K562 (cell line): ENCODE data around the gene PTPRF. TPM values are rescaled to one million over a fixed set of nuclear protein-coding genes. Genes with fewer than 3 reads are reported as not detected.

Experiments used
- ATAC-seq: fragments of 200-7000 bp; cut with Tn5 transposase; 3 replicates; pipeline ENCODE4 v1.9.1; 2020; ENCODE audit warnings: moderate library complexity
- BruUV-seq: library from RNA; stranded (reverse); fragments of 400-500 nt; replicated peaks from 2 replicates; lab custom pipeline; 2021; lab: Mats Ljungman, UMichigan
- CTCF ChIA-PET: fragments of 300-600 bp; formaldehyde crosslinking; extraction: SDS; loops from one replicate; lab custom pipeline; 2021; ENCODE audit warnings: low intra/inter-chr PET ratio; lab: Yijun Ruan, JAX
- POLR2A ChIA-PET: fragments of 300-600, 350-650 bp; sonication (Branson Sonifier 250); formaldehyde crosslinking; extraction: SDS; loops from one replicate; lab custom pipeline; 2021; ENCODE audit warnings: antibody characterized with exemption, inconsistent platforms; lab: Yijun Ruan, JAX
- DNase-seq, 4 experiments: peaks; one replicate each; pipeline versions ENCODE4 v3.0.0 to v3.0.0-alpha.2; 2011 to 2018; ENCODE audit warnings: low spot score in 3 of 4, mixed read lengths in 3 of 4; ENCODE audit errors: extremely low read depth in 1 of 4
- FAIRE-seq: peaks from 2 replicates; lab custom pipeline; 2011; peaks lifted over from hg19 to GRCh38; lab: Jason Lieb, UNC
- H2AFZ ChIP-seq: 2 replicates; pipeline ENCODE4 v1.6.0; 2011; ENCODE audit warnings: low read depth, low read length, control low read depth, inconsistent platforms
- H3K27ac ChIP-seq: fragments of 200-600 bp; 3 replicates; pipeline ENCODE4 v1.8.0; 2011; ENCODE audit warnings: low read depth, mild to moderate bottlenecking, control low read depth, inconsistent platforms, low read length, moderate library complexity, mixed read lengths; ENCODE audit errors: extremely low read depth
- H3K27me3 ChIP-seq, 2 experiments: fragments of 300-600 bp in 1 of 2; 2 replicates in 1 of 2; 3 replicates in 1 of 2; pipeline versions ENCODE4 v1.6.0 to v1.8.0; 2011; ENCODE audit warnings: inconsistent platforms in 2 of 2, low read length in 2 of 2, mild to moderate bottlenecking in 1 of 2, mixed read lengths in 1 of 2, moderate library complexity in 1 of 2; ENCODE audit not compliant: control insufficient read depth in 2 of 2, insufficient read depth in 2 of 2
- H3K36me3 ChIP-seq: fragments of 300-600 bp; 3 replicates; pipeline ENCODE4 v1.8.0; 2011; ENCODE audit warnings: mild to moderate bottlenecking, low read length, inconsistent platforms; ENCODE audit not compliant: control insufficient read depth, insufficient read depth
- H3K4me1 ChIP-seq, 2 experiments: fragments of 200-600 bp in 1 of 2; replicated peaks in 1 of 2; 2 replicates in 1 of 2; 3 replicates in 1 of 2; pipeline versions ENCODE4 v1.5.1 to v1.8.0; 2011; ENCODE audit warnings: inconsistent platforms in 2 of 2, low read length in 2 of 2, mild to moderate bottlenecking in 1 of 2, mixed read lengths in 1 of 2, moderate library complexity in 1 of 2; ENCODE audit not compliant: control insufficient read depth in 2 of 2, insufficient read depth in 2 of 2
- H3K4me2 ChIP-seq: 2 replicates; pipeline ENCODE4 v1.6.1; 2011; ENCODE audit warnings: low read length, control low read depth, inconsistent platforms, mixed read lengths; ENCODE audit not compliant: insufficient read depth
- H3K4me3 ChIP-seq: fragments of 200-600 bp; sonication (generic), shearing (Covaris generic); 2 replicates; pipeline ENCODE4 v1.5.1; 2016; ENCODE audit warnings: control low read depth, inconsistent platforms
- H3K79me2 ChIP-seq: fragments of 200-600 bp; 3 replicates; pipeline ENCODE4 v1.8.0; 2011; ENCODE audit warnings: low read length, inconsistent platforms; ENCODE audit not compliant: control insufficient read depth, insufficient read depth
- H3K9ac ChIP-seq, 2 experiments: 2 replicates each; pipeline versions ENCODE4 v1.6.0 to v1.6.1; 2011; ENCODE audit warnings: low read depth in 2 of 2, low read length in 2 of 2, control low read depth in 1 of 2, inconsistent platforms in 1 of 2, mild to moderate bottlenecking in 1 of 2, mixed read lengths in 1 of 2; ENCODE audit not compliant: insufficient read depth in 1 of 2
- H3K9me1 ChIP-seq: one replicate; pipeline ENCODE4 v1.6.0; 2011; ENCODE audit warnings: inconsistent platforms, mild to moderate bottlenecking, low read length, moderate library complexity; ENCODE audit not compliant: control insufficient read depth, insufficient read depth
- H3K9me3 ChIP-seq: replicated peaks from 2 replicates; pipeline ENCODE4 v1.5.1; 2011; ENCODE audit warnings: low read depth, low read length, inconsistent platforms; ENCODE audit not compliant: control insufficient read depth, insufficient read depth
- H4K20me1 ChIP-seq: replicated peaks from 2 replicates; pipeline ENCODE4 v1.6.1; 2011; ENCODE audit warnings: low read length, inconsistent platforms, mixed read lengths; ENCODE audit not compliant: control insufficient read depth, insufficient read depth
- CBFB ChIP-seq: sonication (generic); formaldehyde crosslinking; IDR thresholded peaks from 2 replicates; pipeline ENCODE4 v1.4.0; 2020; ENCODE audit warnings: mild to moderate bottlenecking, missing genetic modification reagents
- CREM ChIP-seq: IDR thresholded peaks from 2 replicates; pipeline ENCODE4 v1.6.1; 2014; ENCODE audit warnings: antibody characterized with exemption, low read depth
- KDM1A ChIP-seq, 2 experiments: fragments of 450-650 bp; IDR thresholded peaks; 2 replicates each; pipeline ENCODE4 v1.6.1; 2016; ENCODE audit warnings: mild to moderate bottlenecking in 2 of 2
- RCOR1 ChIP-seq, 2 experiments: IDR thresholded peaks; 2 replicates each; pipeline ENCODE4 v1.6.1; 2012; ENCODE audit warnings: low read depth in 2 of 2, low read length in 2 of 2, borderline replicate concordance in 1 of 2, improper control_type of control experiment in 1 of 2
- TSHZ1 ChIP-seq: fragments of 250-450 bp; sonication (Bioruptor Pico); IDR thresholded peaks from 2 replicates; pipeline ENCODE4 v1.4.0; 2020; ENCODE audit warnings: mild to moderate bottlenecking, moderate library complexity
- ZBTB33 ChIP-seq: sonication (generic); formaldehyde crosslinking; IDR thresholded peaks from 2 replicates; pipeline ENCODE4 v1.8.1; 2023; ENCODE audit warnings: mild to moderate bottlenecking, missing genetic modification reagents
- WGBS: fragments of 100-300 bp; shearing (Covaris generic); methylation state at CpG from one replicate; pipeline ENCODE4 v1.1.6; 2016; ENCODE audit warnings: low coverage, mixed read lengths; ENCODE audit not compliant: insufficient coverage; ENCODE audit errors: missing lambda C conversion rate; 5-methylcytosine and 5-hydroxymethylcytosine counted together
- in situ Hi-C: fragments of 300-500 bp; cut with MboI; formaldehyde crosslinking; loops from 4 replicates; pipeline ENCODE4 v1.15.0; 2018; ENCODE audit warnings: inconsistent platforms, mixed read lengths
- intact Hi-C: fragments of 100-400 bp; cut with micrococcal nuclease; formaldehyde crosslinking; loops from 2 replicates; pipeline ENCODE4 v1.14.2; 2022
- polyA plus RNA-seq, 8 experiments: library from polyadenylated mRNA; depleted of rRNA in 4 of 8; stranded (reverse) in 5 of 8; unstranded in 3 of 8; fragments of >200 nt; fragmentation: Nextera tagmentation in 2 of 8; fragmentation: Illumina TruSeq in 1 of 8; extraction: Ambion mirVana in 2 of 8; extraction: Trizol in 1 of 8; gene quantifications; 2 replicates each; pipeline versions ENCODE4 v1.2.1 to v1.2.3, GENCODE V29; 2011 to 2014; ENCODE audit warnings: inconsistent platforms in 1 of 8, missing spikeins in 1 of 8
- total RNA-seq, 7 experiments: library from RNA; depleted of rRNA in 6 of 7; stranded (reverse); fragments of >200 nt in 6 of 7; fragmentation: Illumina TruSeq in 2 of 7; extraction: Trizol in 2 of 7; gene quantifications; 2 replicates each; pipeline versions ENCODE4 v1.2.1 to v1.2.3, GENCODE V29; 2011 to 2021; ENCODE audit warnings: low replicate concordance in 1 of 7

PTPRF gene
- total and polyA plus RNA-seq, 9 of the 15 experiments (the other 6 are each of a cell fraction or from before 2014, with no cell fraction given): 0.13 to 4.3 (median 1.1) TPM

- intact Hi-C loops (no loop called here), in situ Hi-C loops (no loop called here)
- H3K79me2 ChIP-seq: no peaks in the 10 kb centered on the region
- no peaks in the 10 kb centered on the region for H3K36me3 ChIP-seq
- H3K27me3 ChIP-seq: peaks cover 12 to 42% of the 10 kb centered on the region in 2 experiments; a peak in 4 of 5 replicates
- CTCF ChIA-PET: no interaction called here
- peaks cover 5% of the 10 kb centered on the region for H4K20me1 ChIP-seq
- H3K9me1 ChIP-seq: no peaks in the 10 kb centered on the region
- POLR2A ChIA-PET: interaction anchor here (0.6 to 1.6 kb wide), 6 partner anchors 10 to 1180 kb away, joined by 3 to 6 read pairs (median 4); no protein-coding TSS in a partner anchor
- peak overlapping the region in 1 of 2 experiments; percentile 77; a peak in 1 of 4 replicates for H3K9ac ChIP-seq
- H3K4me3 ChIP-seq: peak overlapping the region; percentile 2; the same call in 1 of the 2 replicates
- ATAC-seq: no peak
- peak in 2 of 4 experiments; percentile 61 to 64 for DNase-seq
- peak overlapping the region; percentile 65 for H3K4me2 ChIP-seq
- peaks cover 8 to 33% of the 10 kb centered on the region in 2 experiments; a peak in 4 of 5 replicates for H3K4me1 ChIP-seq
- H3K9me3 ChIP-seq: no peaks in the 10 kb centered on the region
- peak; percentile 6 for FAIRE-seq
- H2AFZ ChIP-seq: peak overlapping the region; percentile 78
- 35% methylated on average over 15 of the region's 15 CpGs for WGBS
- H3K27ac ChIP-seq: no peak overlapping the region
- no TSS peak for BruUV-seq
- no peak for TF ChIP-seq CREM
- no peak for TF ChIP-seq ZBTB33 (CRISPR knock-in tag)
- TF ChIP-seq CBFB (CRISPR knock-in tag): peak; percentile 70; the same call in 1 of the 2 replicates
- peak in 1 of 2 experiments; percentile 80; a peak in 3 of 4 replicates for TF ChIP-seq KDM1A (IDR thresholded peaks at IDR 0.05)
- TF ChIP-seq RCOR1 (IDR thresholded peaks at IDR 0.05; ENCODE audit: borderline replicate concordance in 1 of 2, low read depth in 2 of 2, low read length in 2 of 2): 0 out of 4 replicates have a peak, but pooled peaks of 1 of the 2 experiments have one; percentile 12
- no peak for TF ChIP-seq TSHZ1 (CRISPR knock-in tag)
Observed at GRCh38 chr1:43550598-43551246, 20.0 kb downstream of the PTPRF start.
